Gastroesophageal sphincter (tissue), 4 donors: ENCODE results near the gene BTBD17. TPM values are rescaled to one million over a fixed set of nuclear protein-coding genes. Genes with fewer than 3 reads are reported as not detected.

ENCODE experiments used
- ATAC-seq: fragments of 150-250 bp; one replicate; pipeline ENCODE4 v1.9.1; 2016; ENCODE audit warnings: mild to moderate bottlenecking, moderate library complexity
- H3K27ac ChIP-seq, 4 donors: fragments of 200-600 bp; sonication (generic) in 3 of 4; 1 replicate in 3 of 4; 2 replicates in 1 of 4; pipeline ENCODE4 v1.5.1; 2016 to 2019
- H3K27me3 ChIP-seq: fragments of 200-600 bp; sonication (generic); one replicate; pipeline ENCODE4 v1.5.1; 2019
- H3K36me3 ChIP-seq, 2 donors: fragments of 200-600 bp; sonication (generic); one replicate each; pipeline ENCODE4 v1.5.1; 2019; ENCODE audit warnings: control low read depth in 1 of 2
- H3K4me1 ChIP-seq, 3 donors: fragments of 200-600 bp; sonication (generic); 1 replicate in 2 of 3; 2 replicates in 1 of 3; pipeline ENCODE4 v1.5.1; 2016 to 2019; ENCODE audit warnings: control low read depth in 2 of 3
- H3K4me3 ChIP-seq, 2 donors: fragments of 200-600 bp; sonication (generic); one replicate each; pipeline ENCODE4 v1.5.1; 2019; ENCODE audit warnings: mild to moderate bottlenecking in 1 of 2, moderate library complexity in 1 of 2
- H3K9me3 ChIP-seq, 3 donors: fragments of 200-600 bp; sonication (generic); one replicate each; pipeline ENCODE4 v1.5.1; 2017 to 2019; ENCODE audit warnings: control low read depth in 2 of 3
- EP300 ChIP-seq: sonication (generic); formaldehyde crosslinking; IDR thresholded peaks from one replicate; pipeline ENCODE4 v1.6.1; 2017; ENCODE audit warnings: antibody characterized with exemption, mild to moderate bottlenecking
- POLR2A ChIP-seq, 2 donors: fragments of 450-650 bp; IDR thresholded peaks; one replicate each; pipeline ENCODE4 v1.6.1; 2017; ENCODE audit warnings: antibody characterized with exemption in 2 of 2, mild to moderate bottlenecking in 2 of 2, moderate library complexity in 1 of 2
- POLR2AphosphoS5 ChIP-seq: sonication (generic); formaldehyde crosslinking; IDR thresholded peaks from one replicate; pipeline ENCODE4 v1.6.1; 2017; ENCODE audit warnings: antibody characterized with exemption
- WGBS, 2 donors: methylation state at CpG; one replicate each; pipeline ENCODE4 v1.1.5; 2018; ENCODE audit warnings: low coverage in 1 of 2; 5-methylcytosine and 5-hydroxymethylcytosine counted together
- total RNA-seq, 4 donors: library from RNA; depleted of rRNA; stranded (reverse); fragments of >200 nt; gene quantifications; one replicate each; pipeline ENCODE4 v1.1.0, GENCODE V29; 2016
- TF ChIP-seq, protein P1 (sequence below), 4 experiments: fragments of 200-600 bp in 2 of 4; fragments of 450-650 bp in 2 of 4; sonication (generic) in 1 of 4; IDR thresholded peaks; one replicate each; pipeline ENCODE4 v1.5.1; 2017 to 2019; ENCODE audit warnings: antibody characterized with exemption in 4 of 4, mild to moderate bottlenecking in 2 of 4, moderate library complexity in 2 of 4

Gene BTBD17
- total RNA-seq, 4 donors from 2014 or later = not detected

DNA sequence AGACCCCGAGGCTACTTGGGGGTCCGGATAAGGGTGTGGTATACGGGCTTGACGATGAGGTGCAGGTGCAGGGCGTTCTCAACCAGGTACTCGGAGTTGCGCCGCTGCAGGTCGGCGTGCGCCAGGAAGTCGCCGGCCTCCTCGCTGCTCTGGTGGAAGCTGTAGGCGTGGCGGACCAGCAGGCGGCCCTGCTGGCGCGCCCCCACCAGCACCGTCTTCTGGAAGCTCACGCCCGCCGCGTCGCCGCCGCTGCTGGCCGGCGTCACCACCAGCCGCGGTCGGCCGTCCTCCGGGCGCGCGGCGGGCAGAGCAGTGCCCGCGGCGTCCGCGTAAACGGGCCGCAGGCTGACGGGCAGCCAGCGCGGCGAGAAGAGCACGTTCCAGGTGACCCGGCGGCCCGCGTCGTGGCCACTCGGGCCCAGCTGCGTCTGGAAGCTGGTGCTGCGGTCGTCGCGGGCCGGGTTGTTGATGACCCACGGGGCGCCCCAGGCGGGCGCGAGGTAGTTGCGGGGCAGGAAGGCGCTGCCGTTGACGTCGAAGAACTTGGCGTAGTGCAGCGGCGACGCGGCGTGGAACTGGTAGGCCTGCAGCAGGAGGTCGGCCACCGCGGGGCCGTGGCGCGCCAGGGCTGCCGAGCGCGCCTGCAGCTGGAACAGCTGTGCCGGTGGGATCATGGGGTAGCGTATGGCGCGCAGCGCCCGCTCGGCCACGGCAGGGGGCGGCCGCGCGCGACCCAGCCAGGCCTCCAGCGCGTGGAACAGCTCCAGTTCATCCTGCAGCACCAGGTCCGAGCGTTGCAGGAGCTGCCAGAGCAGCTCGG, 4.8 kb downstream of the BTBD17 start:
- Histone ChIP-seq H3K4me1 (peaks cover 0 to 23% (median 0%) of the 10 kb centered on the region in 3 donors), H3K27me3 (peaks cover 100% of the 10 kb centered on the region), H3K27ac (no peak overlapping the region), H3K4me3 (peak overlapping the region in 1 of 2 donors; percentile 37), H3K36me3 (no peaks in the 10 kb centered on the region), H3K9me3 (no peaks in the 10 kb centered on the region)
- no peak for TF ChIP-seq POLR2A (IDR thresholded peaks at IDR 0.05)
- TF ChIP-seq POLR2AphosphoS5 = no peak
- TF ChIP-seq EP300 = no peak
- TF ChIP-seq, protein P1, sequence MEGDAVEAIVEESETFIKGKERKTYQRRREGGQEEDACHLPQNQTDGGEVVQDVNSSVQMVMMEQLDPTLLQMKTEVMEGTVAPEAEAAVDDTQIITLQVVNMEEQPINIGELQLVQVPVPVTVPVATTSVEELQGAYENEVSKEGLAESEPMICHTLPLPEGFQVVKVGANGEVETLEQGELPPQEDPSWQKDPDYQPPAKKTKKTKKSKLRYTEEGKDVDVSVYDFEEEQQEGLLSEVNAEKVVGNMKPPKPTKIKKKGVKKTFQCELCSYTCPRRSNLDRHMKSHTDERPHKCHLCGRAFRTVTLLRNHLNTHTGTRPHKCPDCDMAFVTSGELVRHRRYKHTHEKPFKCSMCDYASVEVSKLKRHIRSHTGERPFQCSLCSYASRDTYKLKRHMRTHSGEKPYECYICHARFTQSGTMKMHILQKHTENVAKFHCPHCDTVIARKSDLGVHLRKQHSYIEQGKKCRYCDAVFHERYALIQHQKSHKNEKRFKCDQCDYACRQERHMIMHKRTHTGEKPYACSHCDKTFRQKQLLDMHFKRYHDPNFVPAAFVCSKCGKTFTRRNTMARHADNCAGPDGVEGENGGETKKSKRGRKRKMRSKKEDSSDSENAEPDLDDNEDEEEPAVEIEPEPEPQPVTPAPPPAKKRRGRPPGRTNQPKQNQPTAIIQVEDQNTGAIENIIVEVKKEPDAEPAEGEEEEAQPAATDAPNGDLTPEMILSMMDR (IDR thresholded peaks at IDR 0.05) = no peak
- WGBS, 2 donors = 8% methylated on average over 2 of the region's 105 CpGs; no CpG with 5 or more reads in 1 of the 2 donors
- ATAC-seq = no peak

DNA sequence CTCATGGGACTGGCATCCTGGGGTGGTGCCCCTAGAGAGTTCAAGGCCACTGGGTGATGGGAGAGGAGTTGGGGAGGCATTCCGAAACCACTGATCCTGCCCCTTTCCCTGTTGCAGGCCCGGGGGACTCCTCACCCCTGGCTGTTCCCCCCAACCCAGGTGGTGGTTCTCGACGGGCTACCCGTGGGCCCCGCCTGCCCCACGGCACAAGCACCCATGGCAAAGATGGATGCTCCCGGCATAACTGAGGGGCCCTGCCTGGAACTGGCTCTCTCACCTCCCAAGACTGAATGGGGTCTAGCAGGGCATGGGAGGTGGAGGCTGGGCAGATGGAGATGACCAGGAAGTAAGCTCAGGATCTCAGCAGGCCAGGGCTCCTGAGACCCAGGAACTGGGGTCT, 6.6 kb downstream of the BTBD17 start:
- no peak overlapping the region for H3K4me3 ChIP-seq
- no CpG with 5 or more reads among the region's 8 CpGs for WGBS, 2 donors
- H3K36me3 ChIP-seq = no peaks in the 10 kb centered on the region
- no peak for ATAC-seq
- H3K9me3 ChIP-seq = no peaks in the 10 kb centered on the region
- peaks cover 100% of the 10 kb centered on the region for H3K27me3 ChIP-seq
- no peak overlapping the region for H3K27ac ChIP-seq
- H3K4me1 ChIP-seq = peaks cover 0 to 13% (median 0%) of the 10 kb centered on the region in 3 donors
- TF ChIP-seq EP300 = no peak
- TF ChIP-seq POLR2AphosphoS5 = no peak
- no peak for TF ChIP-seq POLR2A (IDR thresholded peaks at IDR 0.05)

DNA sequence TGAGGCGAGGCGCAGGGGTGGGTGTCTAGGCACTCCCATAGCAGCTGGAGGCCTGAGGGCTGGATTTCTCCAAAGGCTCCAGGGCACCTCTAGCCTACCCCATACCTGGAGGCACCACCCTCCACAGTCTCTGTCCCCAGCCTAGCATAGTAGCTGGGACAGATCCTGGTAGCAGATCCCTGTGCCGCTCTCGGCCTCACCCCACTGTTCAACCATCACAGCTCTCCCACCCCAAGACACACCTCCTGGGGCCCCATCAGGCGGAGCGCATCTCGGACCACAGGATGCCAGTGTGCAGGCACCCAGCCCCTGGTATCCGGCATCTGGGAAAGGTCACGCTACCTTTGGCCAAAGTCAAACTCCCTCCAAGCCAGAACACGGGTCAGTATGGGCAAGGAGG, 7.1 kb downstream of the BTBD17 start:
- Histone ChIP-seq H3K36me3 (no peaks in the 10 kb centered on the region), H3K4me3 (no peak overlapping the region), H3K27ac (no peak overlapping the region), H3K4me1 (peaks cover 0 to 13% (median 0%) of the 10 kb centered on the region in 3 donors), H3K27me3 (peaks cover 100% of the 10 kb centered on the region), H3K9me3 (no peaks in the 10 kb centered on the region)
- TF ChIP-seq POLR2A (IDR thresholded peaks at IDR 0.05) (no peak), EP300 (no peak), POLR2AphosphoS5 (no peak)
- TF ChIP-seq, protein P1 (IDR thresholded peaks at IDR 0.05) = no peak
- WGBS, 2 donors = 80% methylated on average over 1 of the region's 10 CpGs; no CpG with 5 or more reads in 1 of the 2 donors
- no peak for ATAC-seq

DNA sequence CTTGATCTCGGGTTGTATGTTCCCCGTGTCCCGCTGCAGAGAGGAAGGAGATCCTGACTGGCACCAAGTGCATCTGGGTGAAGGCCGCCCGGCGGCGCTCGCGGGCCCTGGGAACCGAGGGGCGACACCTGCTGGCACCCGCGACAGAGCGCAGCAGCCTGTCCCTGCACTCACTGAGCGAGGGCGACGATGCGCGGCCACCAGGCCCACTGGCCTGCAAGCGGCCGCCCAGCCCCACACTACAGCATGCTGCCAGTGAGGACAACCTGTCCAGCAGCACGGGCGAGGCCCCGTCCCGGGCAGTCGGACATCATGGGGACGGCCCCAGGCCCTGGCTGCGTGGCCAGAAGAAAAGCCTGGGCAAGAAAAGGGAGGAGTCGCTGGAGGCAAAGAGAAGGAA, 7.5 kb downstream of the BTBD17 start:
- no peaks in the 10 kb centered on the region for H3K9me3 ChIP-seq
- H3K4me3 ChIP-seq = no peak overlapping the region
- ATAC-seq = no peak
- peaks cover 0 to 13% (median 0%) of the 10 kb centered on the region in 3 donors for H3K4me1 ChIP-seq
- no peaks in the 10 kb centered on the region for H3K36me3 ChIP-seq
- no CpG with 5 or more reads among the region's 29 CpGs for WGBS, 2 donors
- no peak for TF ChIP-seq EP300
- TF ChIP-seq, protein P1 (IDR thresholded peaks at IDR 0.05) = peak in 1 of 4 experiments; percentile 28
- H3K27ac ChIP-seq = no peak overlapping the region
- H3K27me3 ChIP-seq = peaks cover 100% of the 10 kb centered on the region

DNA sequence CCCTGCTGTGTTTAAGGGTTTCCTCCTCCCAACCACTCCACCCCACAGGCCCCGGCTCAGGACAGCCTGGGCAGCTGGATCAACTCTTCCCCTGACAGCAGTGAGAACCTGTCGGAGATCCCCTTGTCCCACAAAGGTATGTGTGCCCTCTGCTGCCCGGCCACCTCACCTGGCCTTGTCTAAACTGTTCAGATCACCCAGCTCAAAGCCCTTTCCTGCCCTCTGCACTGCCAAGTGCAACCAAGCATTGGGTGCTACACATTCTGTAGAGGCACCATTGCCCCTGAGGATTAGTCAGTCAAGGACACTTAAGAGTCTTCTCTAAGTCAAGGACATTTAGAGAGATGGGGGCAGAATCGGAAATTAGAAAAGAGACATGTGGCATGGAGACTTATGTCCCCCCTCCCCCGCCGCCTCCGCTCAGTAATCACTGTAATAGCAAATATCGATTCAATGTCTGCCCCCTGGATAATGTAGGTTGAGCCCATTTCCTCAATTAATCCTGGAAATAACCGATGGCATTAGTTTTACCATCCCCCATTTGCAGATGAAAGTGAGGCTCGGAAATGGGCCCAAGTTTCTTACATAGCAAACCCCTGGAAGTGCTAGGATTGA, 8.1 kb downstream of the BTBD17 start:
- Histone ChIP-seq H3K4me1 (peaks cover 0 to 13% (median 0%) of the 10 kb centered on the region in 3 donors), H3K27ac (no peak overlapping the region), H3K4me3 (no peak overlapping the region), H3K9me3 (no peaks in the 10 kb centered on the region), H3K36me3 (no peaks in the 10 kb centered on the region), H3K27me3 (peaks cover 100% of the 10 kb centered on the region)
- TF ChIP-seq EP300 (no peak), POLR2AphosphoS5 (no peak), POLR2A (IDR thresholded peaks at IDR 0.05) (no peak)
- TF ChIP-seq, protein P1 (IDR thresholded peaks at IDR 0.05) = no peak
- ATAC-seq = no peak
- WGBS, 2 donors = 68 to 72% methylated on average over 5 to 10 of the region's 10 CpGs
